GM18520 (cell line): ENCODE data around the gene LHFPL5.

ENCODE experiments used
- ATAC-seq: cut with Tn5 transposase; IDR thresholded peaks from one replicate; pipeline ENCODE4 v1.9.1; 2021; ENCODE audit not compliant: unreplicated experiment

The LHFPL5 gene

DNA sequence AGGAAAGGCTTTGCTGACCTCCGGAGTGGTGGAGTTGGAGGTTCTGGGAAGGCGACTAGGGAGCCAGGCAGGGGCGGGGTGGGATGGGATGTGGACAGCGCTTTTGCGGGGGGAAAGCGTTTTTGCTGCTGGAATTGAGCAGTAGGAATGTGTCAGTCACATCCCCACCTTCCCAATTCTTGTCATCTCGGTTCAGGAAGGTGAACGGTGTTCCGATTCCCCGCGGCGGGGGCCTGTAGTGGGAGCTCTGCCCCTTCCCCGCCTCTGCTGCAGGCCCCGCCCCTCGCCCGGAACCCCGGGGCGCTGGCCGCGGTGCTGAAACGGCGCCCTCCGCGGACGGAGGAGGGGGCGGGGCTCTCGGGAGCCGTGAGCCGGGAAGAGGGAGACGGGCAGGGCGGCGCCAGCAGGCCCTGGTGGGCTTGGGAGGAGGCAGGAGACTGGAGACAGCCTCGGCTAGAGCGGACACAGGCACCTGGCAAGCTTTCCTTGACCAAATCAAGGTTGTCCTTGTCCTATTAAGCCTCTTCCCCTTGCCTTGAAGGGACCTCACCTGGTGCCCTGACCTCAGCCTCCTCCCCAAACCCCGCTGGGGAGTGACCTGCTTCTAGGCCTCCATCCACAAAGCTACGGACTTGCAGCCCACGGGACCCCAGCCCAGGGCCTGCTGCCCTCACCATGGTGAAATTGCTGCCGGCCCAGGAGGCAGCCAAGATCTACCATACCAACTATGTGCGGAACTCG, at the start of gene LHFPL5:
LHFPL5 (plus strand) TSS at position 357 of the 741 bp plus-strand sequence; CDS start at position 676, 319 bp downstream.
- no peak for ATAC-seq

- no peak for ATAC-seq
These were observed 47.6 kb upstream of the LHFPL5 start for GRCh38 chr6:35757456-35758123.

- ATAC-seq = no peak
These were observed 45.7 kb upstream of the LHFPL5 start for GRCh38 chr6:35759426-35759825.

DNA sequence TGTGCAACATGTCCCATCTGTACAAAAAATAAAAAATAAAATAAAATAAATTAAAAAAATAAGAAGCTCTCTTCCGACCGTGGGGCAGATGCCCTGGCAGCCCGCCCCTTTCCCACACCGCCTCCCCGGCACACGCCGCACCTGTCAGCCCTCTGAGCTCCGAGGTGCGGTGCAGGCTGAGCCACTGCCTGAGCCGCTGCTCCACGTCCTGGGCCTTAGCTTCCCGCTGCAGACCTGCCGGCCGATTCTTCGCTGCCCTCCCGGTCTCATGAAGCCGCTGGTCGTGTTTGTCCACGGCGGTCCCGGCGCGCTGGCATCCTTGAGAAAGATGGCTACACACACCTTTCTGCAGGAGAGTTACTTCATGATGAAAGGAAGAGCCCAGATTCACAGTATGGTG, 39.4 kb upstream of the LHFPL5 start:
- no peak for ATAC-seq

GRCh38 chr6:35769211-35769610, 35.9 kb upstream of the LHFPL5 start:
- no peak for ATAC-seq

GRCh38 chr6:35771343-35771627, 33.9 kb upstream of the LHFPL5 start:
- ATAC-seq = no peak

DNA sequence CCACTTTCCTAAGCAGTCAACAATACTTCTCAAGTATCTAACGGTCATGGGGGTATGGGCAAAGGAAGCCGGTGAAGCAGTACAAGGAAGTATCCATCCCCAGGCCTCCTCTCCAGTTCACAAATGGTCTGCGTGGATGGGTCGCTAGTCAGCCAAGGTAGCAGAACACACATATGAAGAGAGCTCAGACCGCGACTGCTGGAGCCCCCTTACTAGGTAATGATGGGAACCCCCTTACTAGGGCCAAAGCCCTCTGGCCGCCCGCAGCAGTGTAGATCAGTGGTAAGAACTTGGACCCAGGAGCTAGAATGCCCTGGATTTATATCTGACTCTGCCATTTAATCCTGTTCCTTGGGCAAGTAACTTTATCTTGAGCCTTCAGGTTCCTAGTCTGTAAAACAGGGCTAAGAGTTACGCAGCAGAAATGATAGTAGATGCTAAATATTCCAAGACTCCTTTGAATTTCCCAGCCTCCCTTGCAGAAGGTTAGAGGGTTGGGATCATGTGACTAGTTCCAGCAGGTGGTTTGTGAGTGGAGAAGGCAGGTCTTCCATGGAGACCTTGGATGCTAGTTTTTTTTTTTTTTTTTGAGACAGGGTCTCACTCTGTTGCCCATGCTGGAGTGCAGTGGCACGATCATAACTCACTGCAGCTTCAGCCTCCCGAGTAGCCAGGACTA, 30.9 kb upstream of the LHFPL5 start:
- ATAC-seq = no peak

GRCh38 chr6:35775031-35775430, 30.1 kb upstream of the LHFPL5 start:
- no peak for ATAC-seq

DNA sequence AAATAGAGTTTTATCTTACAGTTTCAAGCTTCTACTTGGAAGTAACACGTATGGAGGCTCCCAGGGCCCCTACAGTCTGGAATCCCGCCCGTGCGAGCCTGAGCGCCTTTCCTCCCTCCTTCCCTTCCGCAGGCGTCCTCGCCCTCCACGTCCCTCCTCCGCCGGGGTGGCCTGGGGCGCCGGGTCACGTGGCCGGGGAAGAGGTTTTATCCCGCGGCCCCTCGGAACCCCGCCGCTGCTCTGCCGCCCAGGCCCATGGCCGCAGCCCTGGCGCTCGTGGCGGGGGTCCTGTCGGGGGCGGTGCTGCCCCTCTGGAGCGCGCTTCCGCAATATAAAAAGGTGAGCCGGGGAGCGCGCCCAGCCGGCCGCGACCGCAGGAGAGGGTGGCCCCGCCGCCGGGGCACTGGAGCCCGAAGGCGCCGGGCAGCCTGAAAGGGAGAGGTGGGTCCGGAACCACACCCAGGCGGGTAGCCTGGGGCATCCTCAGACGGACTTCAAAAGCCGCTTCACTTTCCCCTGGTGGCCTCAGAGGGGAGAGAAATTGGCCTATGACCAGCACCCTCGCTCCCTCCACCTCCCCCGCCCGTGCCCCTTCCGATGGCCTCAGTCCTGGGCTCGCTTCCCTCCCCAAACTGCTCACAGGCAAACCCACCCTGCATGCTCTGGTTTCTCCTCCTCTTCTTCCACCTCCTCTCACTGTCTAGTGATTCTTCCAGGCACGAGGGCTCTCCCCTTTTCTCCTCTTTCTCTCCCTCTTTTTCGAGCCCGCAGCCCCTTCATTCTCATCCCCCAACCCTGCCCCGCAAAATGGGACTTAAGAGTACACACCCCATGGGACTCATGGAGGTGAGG, 28.6 kb upstream of the LHFPL5 start, which contains the start of gene CLPSL2:
CLPSL2 (plus strand) TSS at position 235 of the 852 bp plus-strand sequence; CDS start at position 256, 21 bp downstream.
- ATAC-seq = no peak

DNA sequence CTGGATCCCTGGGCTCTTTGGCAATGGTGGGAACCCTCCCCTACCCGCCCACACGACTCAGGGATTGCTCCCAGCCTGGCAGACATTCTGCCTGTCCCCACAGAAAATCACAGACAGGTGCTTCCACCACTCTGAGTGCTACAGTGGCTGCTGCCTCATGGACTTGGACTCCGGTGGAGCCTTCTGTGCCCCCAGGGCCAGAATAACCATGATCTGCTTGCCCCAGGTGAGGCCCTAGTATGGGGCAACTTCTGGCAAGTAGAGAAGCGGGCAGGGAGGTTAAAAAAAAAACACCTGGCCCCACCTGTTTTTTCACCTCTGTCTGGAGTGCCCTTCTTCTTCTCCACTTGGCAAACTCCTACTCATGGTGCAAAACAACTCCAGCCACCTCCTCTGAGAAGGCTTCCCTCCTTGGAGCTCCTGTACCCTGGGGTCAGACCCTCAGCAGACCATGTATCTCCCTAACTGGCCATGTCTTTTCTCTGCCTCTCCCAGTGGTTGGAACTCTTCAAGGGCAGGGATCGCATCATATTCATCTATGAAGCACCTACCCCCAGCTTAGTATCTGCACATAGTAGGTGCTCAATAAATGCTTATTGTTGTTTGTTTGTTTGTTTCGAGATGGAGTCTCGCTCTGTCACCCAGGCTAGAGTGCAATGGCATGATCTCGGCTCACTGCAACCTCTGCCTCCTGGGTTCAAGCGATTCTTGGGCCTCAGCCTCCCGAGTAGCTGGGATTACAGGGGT, 27.6 kb upstream of the LHFPL5 start:
- ATAC-seq = no peak

DNA sequence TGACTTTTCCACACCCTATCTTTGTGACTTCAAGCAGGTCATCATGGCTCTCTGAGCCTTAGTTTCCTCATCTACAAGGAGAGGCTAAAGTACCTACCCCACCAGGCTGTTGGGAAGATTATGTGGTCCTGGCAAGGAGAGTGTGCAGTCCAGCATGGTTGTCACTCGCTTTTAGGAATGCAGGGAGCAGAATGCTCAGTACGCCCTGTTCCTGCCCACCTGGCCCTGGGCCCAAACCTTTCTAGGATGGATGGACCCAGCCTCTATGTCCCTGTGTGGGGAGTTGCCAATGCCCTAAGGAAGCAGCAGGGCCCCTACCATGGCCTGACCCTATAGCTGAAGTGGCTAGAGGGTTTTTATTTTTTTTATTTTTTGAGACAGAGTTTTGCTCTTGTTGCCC, 26.7 kb upstream of the LHFPL5 start:
- no peak for ATAC-seq

DNA sequence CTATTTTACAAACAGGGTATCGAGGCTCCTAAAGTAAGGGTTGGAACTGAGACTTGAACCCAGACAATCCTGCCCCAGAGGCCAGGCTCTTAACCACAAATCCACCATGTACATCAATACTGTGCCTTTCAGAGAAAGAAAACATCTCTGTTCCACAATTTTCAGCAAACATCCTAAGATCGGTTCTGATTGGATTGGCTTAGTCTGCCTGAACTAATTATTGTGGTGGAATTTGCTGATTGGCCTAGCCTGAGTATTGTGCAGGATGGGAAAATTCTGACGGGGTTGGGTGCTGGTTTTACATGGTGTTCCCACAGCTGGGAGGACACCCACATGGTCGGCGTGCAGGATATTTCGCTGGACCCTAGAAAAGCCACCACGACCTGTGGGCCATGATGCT, 24.4 kb upstream of the LHFPL5 start, which contains the start of gene CLPSL1:
CLPSL1 (plus strand) TSS at position 301 of the 400 bp plus-strand sequence; CDS start at position 393, 92 bp downstream.
- ATAC-seq = no peak

- ATAC-seq = no peak
These were observed 23.9 kb upstream of the LHFPL5 start for GRCh38 chr6:35781290-35781689.

DNA sequence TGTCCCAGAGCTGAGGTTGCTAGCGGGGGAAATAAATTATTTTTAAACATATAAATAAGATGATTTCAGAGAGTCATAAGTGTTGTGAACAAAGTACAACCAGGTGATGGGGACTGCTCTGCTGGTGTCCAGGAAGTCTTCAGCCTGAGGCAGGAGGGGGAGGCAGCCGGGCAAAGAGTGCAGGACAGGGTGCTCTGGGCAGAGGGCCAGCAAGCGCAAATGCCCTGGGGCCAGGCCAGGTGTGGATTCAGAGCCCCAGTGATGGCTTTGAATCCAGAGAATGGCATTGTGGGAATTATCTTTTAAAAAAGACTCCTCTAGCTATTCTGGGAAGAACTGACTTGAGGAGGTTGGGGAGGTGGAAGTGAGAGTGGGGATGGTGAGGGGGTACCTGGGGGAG, 22.7 kb upstream of the LHFPL5 start:
- ATAC-seq = no peak

GRCh38 chr6:35784200-35784599, 21.0 kb upstream of the LHFPL5 start:
- no peak for ATAC-seq

DNA sequence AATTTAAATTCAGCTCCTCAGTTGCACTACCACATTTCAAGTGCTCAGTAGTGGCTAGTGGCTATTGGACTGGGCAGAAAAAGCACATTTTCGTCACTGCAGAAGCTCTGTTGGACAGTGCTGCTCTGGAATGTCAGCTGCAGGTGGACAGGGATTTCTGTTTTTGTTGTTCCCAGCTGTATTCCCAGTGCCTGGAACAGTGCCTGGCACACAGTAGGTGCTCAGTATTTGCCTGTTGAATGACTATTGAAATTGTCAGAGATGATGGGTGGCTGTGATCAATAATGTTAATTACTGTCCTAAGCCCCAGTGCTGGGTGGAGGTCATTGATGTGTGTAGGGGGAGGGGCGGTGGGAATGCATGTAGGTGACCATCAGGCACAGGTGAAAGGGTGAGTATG, 18.9 kb upstream of the LHFPL5 start:
- ATAC-seq = no peak

- no peak for ATAC-seq
These were observed 18.3 kb upstream of the LHFPL5 start for GRCh38 chr6:35786810-35787209.

DNA sequence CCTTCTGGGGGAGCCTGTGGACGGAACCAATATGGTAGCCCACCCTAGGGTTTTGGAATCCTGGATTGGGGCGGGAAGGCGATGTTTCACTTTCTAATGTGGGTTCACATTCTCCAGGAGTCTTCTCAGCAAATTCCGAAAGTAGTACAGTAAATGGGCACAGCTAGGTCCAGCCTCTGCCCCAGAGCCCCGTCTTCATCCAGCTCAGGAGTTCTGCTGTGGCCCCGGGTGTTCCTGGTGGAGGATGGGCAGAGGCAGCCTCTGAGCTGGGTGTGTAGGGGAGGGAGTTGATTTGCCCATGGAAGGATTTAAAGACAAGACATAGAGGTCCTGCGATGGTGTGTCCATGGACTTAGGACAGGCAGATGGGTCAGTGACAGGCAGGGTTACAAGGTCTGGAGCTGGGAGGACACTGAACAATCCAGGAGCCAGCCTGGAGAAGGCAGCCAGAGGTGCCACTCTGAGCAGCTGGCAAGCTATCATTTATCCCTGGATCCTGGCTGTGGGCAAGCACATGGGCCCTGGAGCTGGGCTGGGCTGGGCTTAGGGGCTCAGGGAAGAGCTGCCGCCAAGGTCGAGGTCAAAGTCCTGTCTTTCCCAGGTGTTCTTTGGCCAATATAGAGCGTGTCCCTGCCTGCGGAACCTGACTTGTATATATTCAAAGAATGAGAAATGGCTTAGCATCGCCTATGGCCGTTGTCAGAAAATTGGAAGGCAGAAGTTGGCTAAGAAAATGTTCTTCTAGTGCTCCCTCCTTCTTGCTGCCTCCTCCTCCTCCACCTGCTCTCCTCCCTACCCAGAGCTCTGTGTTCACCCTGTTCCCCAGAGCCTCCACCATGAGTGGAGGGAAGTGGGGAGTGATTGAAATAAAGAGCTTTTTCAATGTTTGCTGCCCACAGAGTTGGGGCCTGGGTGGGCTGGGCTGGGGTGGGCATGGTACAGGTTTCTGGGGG, 17.6 kb upstream of the LHFPL5 start:
- no peak for ATAC-seq

- ATAC-seq = no peak
These were observed 16.6 kb upstream of the LHFPL5 start for GRCh38 chr6:35788423-35788982.
